OCI-LY3 (cell line): Measurements from ENCODE around the gene NGFR.

Source experiments
- H2AFZ ChIP-seq: fragments of 200-600, 300-600 bp; shearing (Covaris generic); 2 replicates; pipeline ENCODE4 v1.6.0; 2014; ENCODE audit warnings: antibody characterized with exemption, low read depth, low read length
- H3K27ac ChIP-seq: fragments of 200-600, 300-600 bp; sonication (generic); 2 replicates; pipeline ENCODE4 v1.5.1; 2014; ENCODE audit warnings: mild to moderate bottlenecking, low read length, moderate library complexity, mixed read lengths
- H3K27me3 ChIP-seq: fragments of 200-600, 300-600 bp; sonication (generic); 2 replicates; pipeline ENCODE4 v1.6.1; 2014; ENCODE audit warnings: low read depth, low read length, mixed read lengths
- H3K36me3 ChIP-seq: fragments of 200-600, 300-600 bp; sonication (generic); replicated peaks from 2 replicates; pipeline ENCODE3; 2014; ENCODE audit warnings: low read depth, low read length, mixed read lengths
- H3K4me1 ChIP-seq: fragments of 300-600, 200-600 bp; sonication (generic); 2 replicates; pipeline ENCODE4 v1.6.1; 2014; ENCODE audit warnings: low read length, mixed read lengths
- H3K4me2 ChIP-seq: fragments of 200-600, 300-600 bp; sonication (generic); 2 replicates; pipeline ENCODE4 v1.6.1; 2014; ENCODE audit warnings: low read length, mixed read lengths
- H3K4me3 ChIP-seq: fragments of 300-600, 200-600 bp; sonication (generic); 2 replicates; pipeline ENCODE4 v1.5.1; 2014; ENCODE audit warnings: antibody characterized with exemption, mild to moderate bottlenecking, low read length, moderate library complexity
- H3K79me2 ChIP-seq: fragments of 300-600, 200-600 bp; shearing (Covaris generic); 2 replicates; pipeline ENCODE4 v1.6.1; 2014; ENCODE audit warnings: mild to moderate bottlenecking, low read length, mixed read lengths
- H3K9ac ChIP-seq: fragments of 300-600, 200-600 bp; shearing (Covaris generic); 2 replicates; pipeline ENCODE4 v1.6.0; 2014; ENCODE audit warnings: mild to moderate bottlenecking, low read length, moderate library complexity
- H3K9me3 ChIP-seq: fragments of 200-600, 300-600 bp; shearing (Covaris generic); 2 replicates; pipeline ENCODE4 v1.6.1; 2014; ENCODE audit warnings: low read length, mixed read lengths; ENCODE audit not compliant: insufficient read depth
- H4K20me1 ChIP-seq: fragments of 200-600, 300-600 bp; sonication (generic); 2 replicates; pipeline ENCODE4 v1.6.1; 2016; ENCODE audit warnings: low read length, mixed read lengths; ENCODE audit not compliant: insufficient read depth
- CTCF ChIP-seq: fragments of 200-600, 300-600 bp; sonication (generic); IDR thresholded peaks from 2 replicates; pipeline ENCODE4 v1.5.1; 2014; ENCODE audit warnings: antibody characterized with exemption, low read length, low read depth
- EZH2phosphoT487 ChIP-seq: fragments of 200-600 bp; shearing (Covaris generic); IDR thresholded peaks from 2 replicates; pipeline ENCODE4 v1.6.1; 2018; ENCODE audit warnings: antibody characterized with exemption, mixed run types, low read depth

NGFR gene

DNA sequence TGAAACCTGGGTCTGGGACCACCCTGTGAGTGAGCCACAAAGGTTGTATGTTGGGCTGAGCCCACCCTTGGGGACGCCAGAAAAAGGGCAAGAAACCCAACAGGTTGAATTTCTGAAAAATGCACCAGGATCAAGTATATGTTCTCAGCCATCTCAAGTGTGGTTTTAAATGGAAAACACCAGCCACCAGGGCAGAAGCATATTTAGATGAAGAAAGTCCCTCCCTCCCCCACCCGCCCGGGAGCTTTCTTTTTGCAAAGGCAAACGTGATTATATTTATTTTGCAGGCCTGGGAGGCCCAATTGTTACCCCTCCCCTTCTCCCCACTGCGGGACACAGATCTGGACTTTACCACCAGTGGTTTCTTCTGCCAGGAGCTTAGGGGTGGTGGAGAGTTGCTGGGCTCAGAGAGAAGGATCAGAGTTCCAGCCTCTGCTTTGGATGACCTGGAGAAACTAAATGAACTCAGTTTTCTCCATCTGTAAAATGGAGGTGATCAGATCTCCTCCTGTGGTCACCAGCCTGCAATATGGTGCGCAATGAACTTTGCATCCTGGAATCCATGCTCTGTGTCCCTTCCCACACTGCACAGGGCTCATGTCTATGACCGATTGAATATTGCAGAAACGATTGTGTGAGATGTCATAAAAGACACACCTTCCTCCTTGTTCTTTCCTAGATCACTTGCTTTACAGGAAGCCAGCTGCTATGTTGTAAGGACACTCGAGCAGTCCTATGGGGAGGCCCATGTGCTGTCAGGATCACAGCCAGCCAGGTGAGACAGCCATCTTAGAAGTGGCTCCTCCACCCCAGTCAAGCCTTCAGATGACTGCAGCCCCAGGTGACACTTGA, 21.0 kb upstream of the NGFR start:
- H3K36me3 ChIP-seq = no peaks in the 10 kb centered on the region
- H4K20me1 ChIP-seq = no peaks in the 10 kb centered on the region
- no peak overlapping the region for H2AFZ ChIP-seq
- H3K9me3 ChIP-seq = peaks cover 4% of the 10 kb centered on the region; the same call in 1 of the 2 replicates
- no peaks in the 10 kb centered on the region for H3K4me1 ChIP-seq
- no peak overlapping the region for H3K4me2 ChIP-seq
- no peak overlapping the region for H3K27ac ChIP-seq
- H3K27me3 ChIP-seq = peaks cover 29% of the 10 kb centered on the region
- H3K9ac ChIP-seq = no peak overlapping the region
- no peaks in the 10 kb centered on the region for H3K79me2 ChIP-seq
- no peak overlapping the region for H3K4me3 ChIP-seq
- no peak for TF ChIP-seq CTCF
- TF ChIP-seq EZH2phosphoT487 = no peak

DNA sequence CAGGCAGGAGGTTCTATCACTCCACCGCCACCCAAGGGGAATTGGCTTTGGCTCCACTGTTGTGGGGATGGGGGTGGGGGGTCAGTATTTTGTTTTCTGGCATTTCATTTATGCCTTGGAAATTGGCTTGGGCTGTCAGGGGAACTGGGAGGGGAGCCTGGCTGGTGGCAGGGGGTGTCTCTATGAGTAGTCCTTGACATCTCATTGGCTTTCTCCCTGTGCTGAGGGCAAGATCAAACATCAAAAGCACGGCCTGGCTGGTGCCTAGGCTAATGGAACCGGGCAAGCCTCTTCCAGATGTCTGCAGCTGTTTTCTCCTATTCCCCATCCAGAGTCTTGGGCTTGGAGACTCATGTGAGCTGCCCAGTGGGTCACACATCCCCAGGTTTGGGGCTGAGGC, 17.4 kb upstream of the NGFR start:
- TF ChIP-seq CTCF (no peak), EZH2phosphoT487 (no peak)
- peaks cover 4% of the 10 kb centered on the region; the same call in 1 of the 2 replicates for H3K9me3 ChIP-seq
- no peak overlapping the region for H3K27ac ChIP-seq
- no peaks in the 10 kb centered on the region for H4K20me1 ChIP-seq
- H3K4me2 ChIP-seq = no peak overlapping the region
- peaks cover 51% of the 10 kb centered on the region for H3K27me3 ChIP-seq
- no peak overlapping the region for H3K9ac ChIP-seq
- H3K4me1 ChIP-seq = no peaks in the 10 kb centered on the region
- H3K79me2 ChIP-seq = no peaks in the 10 kb centered on the region
- H3K36me3 ChIP-seq = no peaks in the 10 kb centered on the region
- no peak overlapping the region for H3K4me3 ChIP-seq
- no peak overlapping the region for H2AFZ ChIP-seq

- Histone ChIP-seq H2AFZ (no peak overlapping the region), H3K4me2 (no peak overlapping the region), H3K4me1 (no peaks in the 10 kb centered on the region), H3K79me2 (no peaks in the 10 kb centered on the region), H3K36me3 (no peaks in the 10 kb centered on the region), H3K27me3 (peaks cover 64% of the 10 kb centered on the region), H3K27ac (no peak overlapping the region), H3K9me3 (no peaks in the 10 kb centered on the region), H3K4me3 (no peak overlapping the region), H3K9ac (no peak overlapping the region), H4K20me1 (no peaks in the 10 kb centered on the region)
- no peak for TF ChIP-seq CTCF
- no peak for TF ChIP-seq EZH2phosphoT487
Measured at GRCh38 chr17:49480836-49481615, 14.1 kb upstream of the NGFR start.

- no peaks in the 10 kb centered on the region for H4K20me1 ChIP-seq
- H3K4me3 ChIP-seq = no peak overlapping the region
- no peak overlapping the region for H2AFZ ChIP-seq
- H3K79me2 ChIP-seq = no peaks in the 10 kb centered on the region
- no peak overlapping the region for H3K4me2 ChIP-seq
- H3K27ac ChIP-seq = no peak overlapping the region
- TF ChIP-seq EZH2phosphoT487 (no peak), CTCF (no peak)
- H3K9ac ChIP-seq = no peak overlapping the region
- H3K9me3 ChIP-seq = no peaks in the 10 kb centered on the region
- H3K36me3 ChIP-seq = no peaks in the 10 kb centered on the region
- peaks cover 71% of the 10 kb centered on the region for H3K27me3 ChIP-seq
- no peaks in the 10 kb centered on the region for H3K4me1 ChIP-seq
Measured at GRCh38 chr17:49482144-49482817, 12.8 kb upstream of the NGFR start.
